Ovary (tissue), 9 donors: ENCODE results near the gene EBF4. TPM values are rescaled to one million over a fixed set of nuclear protein-coding genes. Genes with fewer than 3 reads are reported as not detected.
A peak's percentile ranks its signal among the peaks of the same experiment; 100 is the strongest.

Experiments used
- DNase-seq, 5 donors: peaks; one replicate each; pipeline ENCODE4 v3.0.0-alpha.2; 2019 to 2020
- H3K27ac ChIP-seq, 2 donors: fragments of 200-600 bp; one replicate each; pipeline versions ENCODE4 v1.5.1 to v1.8.0; 2019 to 2022
- H3K27me3 ChIP-seq: fragments of 200-600 bp; one replicate; pipeline ENCODE4 v1.8.0; 2022
- H3K36me3 ChIP-seq: fragments of 200-600 bp; sonication (generic); one replicate; pipeline ENCODE4 v1.5.1; 2019
- H3K4me1 ChIP-seq: one replicate; pipeline ENCODE4 v1.8.1; 2013; ENCODE audit warnings: mild to moderate bottlenecking, moderate library complexity; ENCODE audit not compliant: insufficient read depth
- H3K4me3 ChIP-seq: fragments of 200-600 bp; sonication (generic); one replicate; pipeline ENCODE4 v1.5.1; 2017
- H3K9me3 ChIP-seq, 2 donors: fragments of 200-600 bp in 1 of 2; sonication (generic) in 1 of 2; one replicate each; pipeline versions ENCODE4 v1.5.1 to v1.8.1; 2013 to 2019; ENCODE audit warnings: mild to moderate bottlenecking in 1 of 2, moderate library complexity in 1 of 2
- CTCF ChIP-seq, 3 donors: fragments of 450-650 bp in 2 of 3; fragments of 200-600 bp in 1 of 3; IDR thresholded peaks; one replicate each; pipeline versions ENCODE4 v1.5.1 to v1.8.0; 2016 to 2022; ENCODE audit warnings: antibody characterized with exemption in 3 of 3, mild to moderate bottlenecking in 1 of 3
- EP300 ChIP-seq: sonication (generic); formaldehyde crosslinking; IDR thresholded peaks from one replicate; pipeline ENCODE4 v1.6.1; 2017; ENCODE audit warnings: antibody characterized with exemption
- POLR2A ChIP-seq: fragments of 450-650 bp; IDR thresholded peaks from one replicate; pipeline ENCODE4 v1.6.1; 2017; ENCODE audit warnings: antibody characterized with exemption, mild to moderate bottlenecking, moderate library complexity
- WGBS, 3 donors: extraction: QIAGEN DNeasy Blood & Tissue Kit in 1 of 3; methylation state at CpG; one replicate each; pipeline versions ENCODE4 v1.1.5 to v1.1.7; 2013 to 2017; 5-methylcytosine and 5-hydroxymethylcytosine counted together
- intact Hi-C, 4 donors: fragments of 100-400 bp; cut with DNase I; formaldehyde crosslinking; loops; one replicate each; pipeline versions ENCODE4 v1.11.0 to v1.15.1; 2022 to 2023
- polyA plus RNA-seq, 2 donors: library from polyadenylated mRNA; stranded (reverse); fragments of 200-250 nt in 1 of 2; fragments of 350-450 nt in 1 of 2; fragmentation: Illumina TruSeq in 1 of 2; extraction: RNeasy Lipid Tissue Mini Kit (QIAGEN cat#74804) in 1 of 2; gene quantifications; one replicate each; pipeline ENCODE4 v1.2.3, GENCODE V29; 2013 to 2014
- total RNA-seq, 7 donors: library from RNA; depleted of rRNA in 2 of 7; stranded (reverse); fragments of >200 nt in 2 of 7; fragmentation: NEBNext Ultra II Directional in 3 of 7; extraction: Animal tissue kit (Norgen Biotek cat#: 25700) in 3 of 7; gene quantifications; one replicate each; pipeline versions ENCODE4 v1.1.0 to v1.2.4, GENCODE V29; 2016 to 2023
- donor health status: DM: no; HTN: no; CAD: no; lungs with moderate emphysema.
- donor health status: DM: no; HTN: no; CAD: no.
- donor health status: Bipolar disorder and iron deficiency.
- donor health status: DM: yes; HTN: yes; CAD: no.
- donor health status: DM: no; HTN: no; CAD: no.
- donor health status: DM: yes; HTN: yes; CAD: no.

EBF4 gene
- total and polyA plus RNA-seq, 9 donors = 9.4 to 67.7 (median 36.2) TPM

GRCh38 chr20:2658414-2659354 is 33.9 kb upstream of the EBF4 start:
- no peak overlapping the region for H3K4me3 ChIP-seq
- no peaks in the 10 kb centered on the region for H3K27me3 ChIP-seq
- intact Hi-C loops = loop anchor here in 2 of 4 donors (10.0 kb wide), 1 partner anchor 134 kb away; no protein-coding TSS in a partner anchor
- no peak overlapping the region for H3K27ac ChIP-seq
- peaks cover 5% of the 10 kb centered on the region for H3K4me1 ChIP-seq
- no peaks in the 10 kb centered on the region for H3K36me3 ChIP-seq
- no peak for TF ChIP-seq POLR2A
- TF ChIP-seq CTCF (IDR thresholded peaks at IDR 0.05) = no peak
- no peak for TF ChIP-seq EP300
- no peaks in the 10 kb centered on the region for H3K9me3 ChIP-seq
- WGBS, 3 donors = 62 to 73% (median 67%) methylated on average over 13 of the region's 13 CpGs
- DNase-seq = no peak

DNA sequence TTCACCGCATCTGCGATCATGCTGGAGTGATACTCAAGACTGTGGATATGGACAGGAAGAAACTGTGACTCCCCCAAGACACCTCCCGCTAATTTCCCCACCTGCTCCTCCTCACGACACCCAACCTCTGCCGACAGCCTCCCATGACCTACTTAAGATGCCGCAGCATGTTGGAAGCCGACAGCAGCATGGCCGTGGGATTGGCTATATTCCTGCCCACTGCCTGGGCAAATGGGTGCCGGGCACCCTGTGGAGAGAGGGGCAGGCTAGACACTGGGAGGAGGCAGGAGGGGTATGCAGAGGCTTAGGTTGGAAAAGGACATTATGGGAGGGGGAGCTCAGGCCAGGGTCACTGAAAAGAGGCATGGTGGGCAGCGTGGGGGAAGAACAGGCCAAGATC is 33.0 kb upstream of the EBF4 start:
- TF ChIP-seq EP300 (no peak), CTCF (IDR thresholded peaks at IDR 0.05) (no peak)
- Histone ChIP-seq H3K27ac (no peak overlapping the region), H3K9me3 (no peaks in the 10 kb centered on the region), H3K4me3 (no peak overlapping the region), H3K27me3 (no peaks in the 10 kb centered on the region), H3K4me1 (peaks cover 5% of the 10 kb centered on the region), H3K36me3 (no peaks in the 10 kb centered on the region)
- 76 to 88% (median 81%) methylated on average over 10 of the region's 10 CpGs for WGBS, 3 donors
- intact Hi-C loops = loop anchor here in 2 of 4 donors (10.0 kb wide), 1 partner anchor 135 kb away; no protein-coding TSS in a partner anchor
- DNase-seq = no peak

DNA sequence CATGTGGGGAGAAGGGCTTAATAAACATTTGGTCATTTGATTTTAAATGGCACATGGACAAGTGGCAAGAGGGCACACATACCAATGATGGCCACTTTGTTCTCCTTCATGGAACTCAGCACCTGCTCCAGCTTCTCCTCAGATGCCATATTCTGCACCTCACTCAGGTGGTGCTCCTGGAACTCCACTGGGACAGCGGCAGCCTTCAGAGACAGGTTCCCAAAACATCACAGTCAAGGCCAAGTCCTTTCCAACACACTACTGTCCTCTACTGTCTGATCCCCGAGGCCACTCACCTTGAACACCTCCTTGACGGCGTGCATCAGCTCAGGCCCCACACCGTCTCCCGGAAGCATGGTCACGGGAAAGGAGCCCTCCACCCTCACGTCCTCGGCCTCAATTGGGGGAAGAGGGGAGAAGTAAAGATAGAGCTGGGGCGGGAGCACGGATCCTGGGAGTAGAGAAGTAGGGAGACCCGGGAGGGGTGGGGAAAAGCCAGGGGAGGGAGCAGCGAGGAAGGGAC is 29.2 kb upstream of the EBF4 start:
- peaks cover 5% of the 10 kb centered on the region for H3K4me1 ChIP-seq
- no peak for DNase-seq
- WGBS, 3 donors = 4 to 6% (median 4%) methylated on average over 13 of the region's 13 CpGs

More for the DNA sequence above, 29.2 kb upstream of the EBF4 start:
- peak overlapping the region; percentile 56 to 91 for H3K27ac ChIP-seq
- intact Hi-C loops = no loop called here
- H3K27me3 ChIP-seq = no peaks in the 10 kb centered on the region
- H3K4me3 ChIP-seq = peak overlapping the region; percentile 70
- TF ChIP-seq CTCF (IDR thresholded peaks at IDR 0.05) (no peak), EP300 (no peak), POLR2A (no peak)
- H3K36me3 ChIP-seq = no peaks in the 10 kb centered on the region
- no peaks in the 10 kb centered on the region for H3K9me3 ChIP-seq
